GM21528 (cell line): Measurements from ENCODE around the gene CHAF1B.
"Not testable (repeated sequence)": the region's sequence is repeated elsewhere in the genome, so short reads cannot be mapped to it uniquely, and the experiment has no call there.

Source experiments
- ATAC-seq: cut with Tn5 transposase; IDR thresholded peaks from one replicate; pipeline ENCODE4 v1.9.1; 2021; ENCODE audit warnings: mild to moderate bottlenecking, moderate library complexity; ENCODE audit not compliant: unreplicated experiment, low FRiP score

The CHAF1B gene

DNA sequence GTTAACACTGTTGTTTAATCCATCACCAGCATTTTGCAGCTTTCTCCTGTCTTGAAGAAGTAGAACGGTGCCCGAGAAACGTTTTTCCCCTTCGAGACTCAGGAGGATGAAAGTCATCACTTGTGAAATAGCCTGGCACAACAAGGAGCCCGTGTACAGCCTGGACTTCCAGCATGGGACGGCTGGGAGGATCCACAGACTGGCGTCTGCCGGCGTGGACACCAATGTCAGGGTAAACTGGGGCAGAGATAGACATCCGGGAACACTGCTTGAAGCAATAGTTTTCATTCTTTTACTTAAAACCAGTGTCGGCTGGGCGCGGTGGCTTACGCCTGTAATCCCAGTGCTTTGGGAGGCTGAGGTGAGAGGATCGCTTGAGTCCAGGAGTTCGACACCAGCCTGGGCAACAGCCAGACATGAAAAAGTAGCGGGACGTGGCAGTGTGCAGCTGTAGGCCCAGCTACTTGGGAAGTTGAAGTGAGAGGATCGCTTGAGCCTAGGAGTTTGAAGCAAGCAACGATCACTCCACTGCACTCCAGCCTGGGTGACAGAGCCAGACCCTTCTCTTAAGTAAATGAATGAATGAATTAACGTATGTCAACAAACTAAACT, 945 bp downstream of the CHAF1B start:
- no peak for ATAC-seq

DNA sequence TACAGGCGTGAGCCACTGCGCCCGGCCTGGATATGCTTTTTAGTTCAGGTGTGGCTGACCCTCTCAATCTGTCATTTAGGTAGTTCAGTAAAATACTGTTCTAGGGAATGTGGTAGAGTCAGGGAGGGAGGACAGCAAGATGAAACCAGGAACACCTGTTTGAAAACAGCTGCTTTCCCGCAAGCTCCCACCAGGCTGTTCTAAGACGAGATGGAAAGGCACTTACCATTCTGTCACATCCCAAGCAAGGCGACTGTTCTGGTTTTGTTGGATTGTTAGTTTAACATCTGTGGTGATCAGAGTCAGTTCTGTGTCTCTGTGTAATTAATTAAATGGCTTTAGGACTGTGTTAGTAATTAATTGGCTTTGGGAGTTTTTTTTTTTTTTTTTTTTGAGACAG, 2.9 kb downstream of the CHAF1B start:
- no peak for ATAC-seq

DNA sequence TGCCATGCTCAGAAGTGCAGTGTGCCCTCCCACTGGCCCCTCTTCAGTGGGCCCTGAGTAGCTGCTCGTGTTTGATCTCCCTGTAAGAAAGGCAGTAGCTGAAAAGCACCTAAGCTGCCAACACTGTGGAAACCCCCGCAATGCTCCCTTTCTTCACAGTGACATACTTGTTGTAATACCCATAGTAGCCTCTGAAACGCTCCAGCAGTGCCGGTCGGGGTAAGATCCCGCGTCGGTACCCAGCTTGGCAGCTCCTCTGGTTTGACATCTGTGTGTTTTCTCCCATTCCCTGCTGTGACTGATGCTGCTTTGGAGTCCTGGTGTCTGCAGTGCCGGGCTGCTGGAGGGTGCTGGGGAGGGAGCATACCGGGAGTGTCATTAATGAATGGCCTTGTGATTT, 3.6 kb downstream of the CHAF1B start:
- no peak for ATAC-seq

DNA sequence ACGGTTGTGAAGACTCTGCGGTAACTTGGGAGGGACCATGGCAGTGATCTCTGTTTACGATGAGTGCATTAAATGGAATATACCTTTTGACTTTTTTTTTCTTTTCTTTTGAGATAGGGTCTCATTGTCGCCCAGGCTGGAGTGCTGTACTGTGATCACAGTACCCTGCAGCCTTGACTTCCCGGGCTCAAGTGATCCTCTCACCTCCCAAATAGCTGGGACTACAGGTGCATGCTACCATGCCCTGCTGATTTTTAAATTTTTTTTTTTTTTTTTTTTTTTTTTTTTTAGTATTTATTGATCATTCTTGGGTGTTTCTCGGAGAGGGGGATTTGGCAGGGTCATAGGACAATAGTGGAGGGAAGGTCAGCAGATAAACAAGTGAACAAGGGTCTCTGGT, 6.5 kb downstream of the CHAF1B start:
- ATAC-seq = not testable (repeated sequence)

DNA sequence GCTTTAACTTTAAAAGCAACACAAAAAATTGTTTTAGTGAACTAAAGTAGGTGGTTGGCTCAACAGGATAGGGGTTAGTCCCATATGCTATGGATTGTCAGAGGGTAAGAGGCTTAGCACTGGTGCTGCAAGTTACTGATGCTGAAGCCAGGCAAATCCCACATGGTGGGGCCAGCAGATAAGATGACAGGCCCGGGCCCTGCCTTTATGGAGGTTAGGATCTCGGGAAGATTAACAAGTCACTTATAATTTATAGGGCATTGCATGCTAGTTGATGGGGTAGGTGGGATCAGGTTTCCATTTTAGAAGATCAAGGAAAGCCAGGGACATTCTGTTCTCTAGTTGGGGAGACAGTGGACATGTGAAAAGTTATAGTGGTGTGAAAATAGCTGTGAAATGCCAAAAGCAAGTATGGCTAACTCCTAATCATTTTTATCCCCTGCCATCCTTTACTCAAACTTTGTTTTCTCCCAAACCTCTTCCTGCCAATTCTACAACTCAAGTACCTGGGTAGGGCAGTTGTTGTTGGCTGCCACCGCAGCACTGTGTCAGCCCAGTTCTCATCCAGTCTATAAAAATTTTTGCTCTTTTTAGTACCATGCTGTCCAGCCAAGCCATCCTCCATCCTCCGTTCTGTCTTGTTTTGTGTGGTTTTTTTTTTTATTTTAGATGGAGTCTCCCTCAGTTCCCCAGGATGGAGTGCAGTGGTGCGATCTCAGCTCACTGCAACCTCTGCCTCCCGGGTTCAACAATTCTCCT, 10.3 kb downstream of the CHAF1B start:
- ATAC-seq = no peak

DNA sequence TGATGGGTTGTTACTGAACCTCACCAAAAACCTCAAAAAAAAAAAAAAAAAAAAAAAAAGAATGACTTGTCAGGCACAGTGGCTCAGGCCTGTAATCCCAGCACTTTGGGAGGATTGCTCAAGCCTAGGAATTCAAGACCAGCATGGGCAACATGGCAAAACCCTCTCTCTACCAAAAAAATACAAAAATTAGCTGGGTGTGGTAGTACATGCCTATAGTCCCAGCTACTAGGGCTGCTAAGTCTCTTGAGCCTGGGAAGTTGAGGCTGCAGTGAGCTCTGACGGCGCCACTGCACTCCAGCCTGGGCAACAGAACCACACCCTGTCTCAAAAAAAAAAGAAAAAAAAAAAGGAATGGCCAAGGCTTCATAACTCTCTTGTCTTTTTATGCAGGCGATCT, 11.1 kb downstream of the CHAF1B start:
- ATAC-seq = no peak

DNA sequence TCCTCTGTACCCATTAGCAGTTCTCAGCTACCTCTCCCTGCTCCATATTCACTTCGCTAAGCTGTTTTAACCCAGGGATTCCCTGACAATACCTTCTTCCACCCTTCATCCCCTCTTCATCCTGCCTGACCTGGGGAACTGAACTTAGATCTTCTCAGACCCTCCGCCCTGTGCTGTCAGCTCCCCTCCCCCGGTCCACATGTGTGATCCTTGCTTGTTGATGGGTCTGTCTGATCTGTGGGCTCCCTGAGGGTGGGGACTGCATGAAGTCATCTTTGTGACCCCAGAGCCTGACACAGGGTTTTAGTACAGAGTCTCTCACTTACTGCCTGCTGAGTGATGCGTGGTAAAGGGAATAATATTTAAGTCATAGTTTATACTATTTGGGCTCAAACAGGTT, 11.8 kb downstream of the CHAF1B start:
- ATAC-seq = no peak

DNA sequence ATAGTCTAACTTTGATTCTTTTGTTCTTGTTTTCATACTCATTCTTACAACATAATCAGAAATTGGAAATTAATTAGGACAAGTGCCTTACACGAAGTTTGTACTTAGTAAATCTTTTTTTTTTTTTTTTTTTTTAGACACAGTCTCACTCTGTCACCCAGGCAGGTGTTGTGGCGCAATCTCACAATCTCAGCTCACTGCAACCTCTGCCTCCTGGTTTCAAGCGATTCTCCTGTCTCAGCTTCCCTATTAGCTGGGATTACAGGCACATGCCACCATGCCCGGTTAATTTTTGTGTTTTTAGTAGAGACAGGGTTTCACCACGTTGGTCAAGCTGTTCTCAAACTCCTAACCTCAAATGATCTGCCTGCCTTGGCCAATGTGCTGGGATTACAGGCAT, 12.4 kb downstream of the CHAF1B start:
- ATAC-seq = no peak

DNA sequence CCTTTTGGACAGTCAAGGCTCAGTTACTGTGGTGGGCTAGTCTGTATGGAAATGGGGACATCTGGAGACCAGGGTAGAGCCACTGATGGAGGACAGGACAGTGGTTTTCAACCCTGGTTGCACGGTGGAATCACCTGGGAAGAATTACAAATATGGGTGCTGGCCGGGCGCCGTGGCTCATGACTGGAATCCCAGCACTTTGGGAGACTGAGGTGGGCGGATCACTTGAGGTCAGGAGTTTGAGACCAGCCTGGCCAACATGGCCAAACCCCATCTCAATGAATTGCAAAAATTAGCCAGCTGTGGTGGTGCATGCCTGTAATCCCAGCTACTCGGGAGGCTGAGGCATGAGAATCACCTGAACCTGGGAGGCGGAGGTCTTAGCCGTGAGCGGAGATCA, 14.5 kb downstream of the CHAF1B start:
- not testable (repeated sequence) for ATAC-seq

DNA sequence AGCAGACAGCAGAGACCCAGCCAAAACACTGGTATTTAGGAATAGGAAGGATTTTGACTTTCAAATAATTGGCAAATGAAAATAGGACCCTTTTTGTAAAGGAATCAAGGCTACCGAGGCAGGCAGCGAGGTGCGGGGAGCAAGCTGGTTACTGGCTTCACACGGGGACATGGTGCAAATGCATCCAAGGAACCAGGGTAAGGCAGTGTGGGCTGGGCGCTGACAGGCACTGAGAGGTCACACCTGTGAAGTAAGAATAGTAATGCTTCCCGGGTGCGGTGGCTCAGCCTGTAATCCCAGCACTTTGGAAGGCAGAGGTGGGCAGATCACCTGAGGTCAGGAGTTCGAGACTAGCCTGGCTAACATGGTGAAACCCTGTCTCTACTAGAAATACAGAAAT, 15.5 kb downstream of the CHAF1B start:
- ATAC-seq = no peak

DNA sequence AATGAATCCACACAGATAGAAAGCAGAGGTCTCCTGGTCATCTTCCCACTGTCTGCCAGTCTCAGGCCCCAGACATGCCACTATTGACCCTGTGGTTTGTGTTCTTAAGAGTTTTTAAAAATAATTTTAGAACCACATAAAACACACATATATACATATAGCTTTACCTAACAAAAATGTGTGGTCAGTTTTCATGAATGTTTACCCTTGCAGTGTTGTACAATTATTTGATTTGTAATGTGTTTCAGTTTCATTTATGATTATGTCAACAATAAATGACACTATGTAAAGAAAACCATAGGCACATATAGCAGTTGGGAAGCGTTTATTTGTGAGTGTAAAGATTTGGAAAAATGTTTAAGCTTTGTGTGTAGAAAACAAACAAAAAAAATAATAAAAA, 17.1 kb downstream of the CHAF1B start:
- no peak for ATAC-seq

DNA sequence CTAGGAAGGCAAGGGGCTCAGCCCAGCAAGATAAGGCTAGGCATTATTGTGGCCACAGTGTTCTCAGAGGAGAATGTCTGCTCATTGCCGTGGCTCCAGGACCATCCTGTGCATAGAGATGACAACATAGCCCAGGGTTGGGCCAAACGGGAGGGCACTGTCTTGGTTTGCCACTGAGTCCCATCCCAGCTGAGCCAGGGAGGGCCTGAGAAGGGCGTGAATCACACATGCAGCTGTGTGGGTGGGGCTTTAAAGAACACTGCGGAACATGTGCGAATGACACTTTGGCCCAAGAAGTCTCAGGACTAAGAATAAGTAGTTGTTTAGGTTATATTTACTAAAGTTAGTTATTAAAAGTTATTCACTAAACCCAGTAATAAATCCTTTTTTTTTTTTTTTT, 18.5 kb downstream of the CHAF1B start:
- no peak for ATAC-seq

DNA sequence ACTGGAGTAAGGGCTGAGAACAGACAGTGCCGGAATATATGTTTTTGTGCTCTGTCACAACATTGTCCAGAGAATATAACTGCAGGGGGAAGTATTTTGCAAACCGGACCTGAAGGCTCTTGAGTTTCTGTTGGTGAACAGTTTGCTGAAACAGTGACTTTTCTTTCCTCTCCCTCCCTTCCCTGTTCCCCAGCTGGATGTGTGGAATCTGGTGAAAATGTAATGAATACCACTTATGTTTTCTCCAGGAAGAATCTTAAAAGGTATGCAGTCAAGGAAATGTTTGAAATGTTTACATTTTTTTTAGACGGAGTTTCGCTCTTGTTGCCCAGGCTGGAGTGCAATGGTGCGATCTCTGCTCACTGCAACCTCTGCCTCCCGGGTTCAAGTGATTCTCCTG, 23.4 kb downstream of the CHAF1B start:
- no peak for ATAC-seq

DNA sequence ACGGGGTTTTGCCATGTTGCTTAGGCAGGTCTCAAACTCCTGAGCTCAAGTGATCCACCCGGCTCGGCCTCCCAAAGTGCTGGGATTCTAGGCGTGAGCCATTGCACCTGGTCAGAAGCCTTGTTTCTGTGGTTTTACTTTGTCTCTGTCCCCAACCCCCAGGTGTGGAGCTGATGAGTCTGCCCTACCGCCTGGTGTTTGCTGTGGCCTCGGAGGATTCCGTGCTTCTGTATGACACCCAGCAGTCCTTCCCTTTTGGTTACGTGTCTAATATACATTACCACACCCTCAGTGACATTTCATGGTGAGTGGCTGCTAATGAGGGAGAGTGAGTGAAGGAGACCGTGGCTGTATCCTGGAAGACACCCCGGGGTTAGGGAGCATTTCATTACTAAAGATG, 26.1 kb downstream of the CHAF1B start:
- ATAC-seq = no peak

DNA sequence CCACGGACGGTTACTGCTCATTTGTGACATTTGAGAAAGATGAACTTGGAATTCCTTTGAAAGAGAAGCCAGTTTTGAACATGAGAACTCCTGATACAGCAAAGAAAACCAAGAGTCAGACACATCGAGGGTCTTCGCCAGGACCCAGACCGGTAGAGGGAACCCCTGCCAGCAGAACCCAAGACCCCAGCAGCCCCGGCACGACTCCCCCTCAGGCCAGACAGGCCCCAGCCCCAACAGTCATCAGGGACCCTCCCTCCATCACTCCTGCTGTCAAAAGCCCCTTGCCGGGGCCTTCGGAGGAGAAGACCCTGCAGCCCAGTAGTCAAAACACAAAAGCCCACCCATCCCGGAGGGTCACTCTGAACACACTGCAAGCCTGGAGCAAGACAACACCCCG, 27.7 kb downstream of the CHAF1B start:
- ATAC-seq = no peak

DNA sequence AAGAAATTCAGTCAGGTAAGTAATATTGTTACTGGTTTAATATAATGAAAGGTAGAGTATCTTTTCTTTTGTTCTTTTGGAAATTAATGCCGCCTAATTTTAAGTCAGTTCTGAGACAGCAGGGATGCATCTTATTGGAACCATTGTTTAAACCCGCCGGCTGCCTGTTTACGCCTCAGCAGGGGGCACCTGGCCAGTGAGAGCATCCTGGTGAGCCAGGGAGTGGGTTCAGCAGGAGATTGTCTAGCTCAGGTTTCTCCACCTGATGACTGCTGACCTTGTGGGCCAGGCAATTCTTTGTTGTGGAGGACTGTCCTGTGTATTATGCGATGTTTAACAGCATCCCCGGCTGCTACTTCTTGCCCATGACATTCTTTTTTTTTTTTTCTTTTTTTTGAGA, 30.2 kb downstream of the CHAF1B start:
- ATAC-seq = no peak

DNA sequence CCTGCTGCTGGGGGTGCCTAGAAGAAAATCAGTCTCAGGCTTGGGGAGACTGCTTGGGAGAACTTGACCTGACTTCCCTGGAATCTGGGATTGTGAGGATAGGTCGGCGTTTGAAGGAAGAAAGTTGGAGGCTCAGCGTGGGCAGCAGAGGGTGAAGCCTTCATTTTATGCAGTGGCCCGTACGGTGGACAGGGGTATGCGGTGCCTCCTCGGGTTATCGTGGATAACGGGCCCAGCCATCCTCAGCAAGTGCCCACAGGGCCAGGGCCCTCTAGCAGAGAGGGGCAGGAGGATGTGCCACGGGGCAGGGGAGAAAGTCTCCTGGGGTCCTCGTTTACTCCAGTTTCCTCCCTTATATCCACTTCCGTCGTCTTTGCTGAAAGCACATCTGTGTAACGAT, 34.0 kb downstream of the CHAF1B start:
- ATAC-seq = no peak

DNA sequence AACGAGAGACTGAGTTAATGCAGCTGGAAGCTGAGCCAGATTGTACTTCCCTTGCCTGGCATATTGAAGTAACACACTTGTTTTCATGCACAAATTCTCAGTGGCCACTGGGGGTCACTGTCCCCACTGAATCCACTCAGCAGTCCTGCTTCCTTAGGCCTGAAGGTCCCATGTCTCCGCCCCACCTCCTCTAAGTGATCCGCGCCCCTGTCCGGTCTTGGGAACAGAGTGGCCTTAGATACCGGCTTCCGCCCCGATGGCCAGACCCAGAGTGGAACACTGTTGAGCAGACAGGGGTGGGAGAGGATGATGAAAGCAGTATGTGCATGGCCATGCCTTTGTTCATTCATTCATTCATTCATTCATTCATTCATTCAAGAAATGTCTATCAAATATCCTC, 34.8 kb downstream of the CHAF1B start:
- ATAC-seq = no peak

DNA sequence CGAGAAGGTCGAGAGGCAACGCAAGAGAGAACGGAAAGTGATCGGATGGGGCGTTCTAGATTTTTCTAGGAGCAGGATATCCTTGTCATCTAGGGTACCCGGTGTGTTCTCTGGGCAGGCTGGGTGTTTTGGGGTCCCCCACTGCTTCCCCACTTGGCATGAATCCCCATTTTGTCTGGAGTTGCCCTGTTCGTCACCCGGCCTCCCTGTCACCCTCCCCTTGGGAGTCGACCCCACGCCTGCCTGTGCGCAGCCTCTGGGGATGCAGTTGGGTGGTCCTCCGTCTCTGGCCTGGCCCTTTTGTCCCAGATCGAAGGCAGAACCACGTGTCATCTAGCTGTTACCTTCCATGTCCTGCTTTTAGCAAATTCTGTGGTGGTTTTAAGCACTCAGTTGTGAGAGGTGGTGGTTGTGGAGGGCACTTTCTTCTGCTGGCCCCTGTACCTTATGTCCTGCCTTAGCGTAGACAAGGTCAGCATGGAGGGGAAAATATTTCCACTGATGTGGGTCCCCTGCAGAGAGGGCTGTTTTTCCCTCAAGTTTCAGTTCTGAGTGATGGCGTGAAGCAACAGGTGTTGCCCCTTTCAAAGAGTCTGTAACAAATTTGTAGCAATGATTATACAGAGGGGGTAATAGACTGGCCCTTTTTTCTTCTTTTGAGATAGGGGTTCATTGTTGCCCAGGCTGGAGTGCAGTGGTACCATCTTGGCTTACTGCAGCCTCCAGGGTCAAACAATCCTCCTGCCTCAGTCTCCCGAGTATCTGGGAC, 35.6 kb downstream of the CHAF1B start:
- ATAC-seq = no peak

DNA sequence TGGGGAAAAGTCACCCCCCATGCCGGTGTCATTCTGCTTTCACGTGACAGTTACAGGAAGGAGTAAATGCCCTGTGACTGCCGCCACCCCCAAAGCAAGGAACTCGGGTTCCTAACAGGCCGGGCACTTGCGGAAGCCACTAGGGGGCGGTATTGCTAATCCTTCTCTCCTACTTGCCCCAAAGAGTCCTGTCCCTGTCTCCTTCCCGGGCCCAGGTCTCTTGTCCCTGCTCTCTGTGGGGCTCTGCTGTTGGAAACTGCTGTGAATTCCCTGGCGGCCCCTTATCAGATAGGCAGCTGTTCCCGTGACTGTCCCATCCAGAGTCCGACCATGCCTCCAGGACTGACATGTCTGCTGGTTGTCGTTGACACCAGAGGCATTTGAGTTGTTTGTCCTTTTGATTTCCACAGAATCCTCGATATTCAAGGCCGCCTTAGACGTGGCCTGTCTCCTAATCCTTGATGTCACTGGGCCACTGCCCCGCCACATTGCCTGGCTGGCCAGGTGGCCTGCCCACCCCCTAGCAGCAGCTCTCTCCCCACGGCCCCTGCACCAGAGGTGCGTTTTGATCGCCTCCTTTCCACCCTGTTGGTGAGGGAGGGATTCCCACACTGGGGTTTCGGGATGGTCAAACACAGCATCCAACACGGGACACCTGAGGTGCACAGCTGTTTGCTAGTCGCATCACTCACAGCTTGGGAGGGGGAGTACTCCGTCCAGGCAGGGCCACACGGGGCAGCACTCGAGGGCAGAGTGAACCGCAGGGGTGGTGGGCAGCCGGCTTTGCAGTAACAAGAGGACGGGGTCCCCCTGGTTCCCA, 37.3 kb downstream of the CHAF1B start:
- ATAC-seq = no peak
